ENCODE results near the gene DUSP12. TPM values are rescaled to one million over a fixed set of nuclear protein-coding genes. Genes with fewer than 3 reads are reported as not detected.

The DUSP12 gene
- total and polyA plus RNA-seq, 2 experiments from 2014 or later, result 35.4 to 47.9 TPM

- H3K4me1 ChIP-seq (ENCODE audit: insufficient read depth), result peaks cover 6% of the 10 kb centered on the region
- DNase-seq (ENCODE audit: low spot score), result no peak
- peaks cover 90% of the 10 kb centered on the region for H3K79me2 ChIP-seq
- no peaks in the 10 kb centered on the region for H3K9me3 ChIP-seq (ENCODE audit: low read depth)
- peaks cover 15% of the 10 kb centered on the region for H4K20me1 ChIP-seq (ENCODE audit: insufficient read depth, poor library complexity, severe bottlenecking)
- no peak overlapping the region for H3K4me2 ChIP-seq
- H3K4me3 ChIP-seq, result no peak overlapping the region
- 88% methylated on average over 5 of the region's 5 CpGs for WGBS (ENCODE audit: low lambda C conversion rate, missing lambda C conversion rate)
- H3K27me3 ChIP-seq, result no peaks in the 10 kb centered on the region
- no peaks in the 10 kb centered on the region for H3K36me3 ChIP-seq (replicated peaks; ENCODE audit: insufficient read depth, low read depth)
- no peak overlapping the region for H2AFZ ChIP-seq
- no peak for TF ChIP-seq CTCF (IDR thresholded peaks at IDR 0.05; ENCODE audit: poor library complexity)
- TF ChIP-seq EZH2phosphoT487 (IDR thresholded peaks at IDR 0.05; ENCODE audit: low read depth, severe bottlenecking, unreplicated experiment), result no peak
- no peak for TF ChIP-seq EZH2 (IDR thresholded peaks at IDR 0.05; ENCODE audit: borderline replicate concordance)
- no peak overlapping the region for H3K27ac ChIP-seq
- no peaks in the 10 kb centered on the region for H3K9me2 ChIP-seq (replicated peaks; ENCODE audit: insufficient read depth)
Measured at GRCh38 chr1:161771161-161771560, 21.6 kb downstream of the DUSP12 start.

GRCh38 chr1:161771973-161772372 is 22.4 kb downstream of the DUSP12 start:
- H3K27ac ChIP-seq, result no peak overlapping the region
- no peaks in the 10 kb centered on the region for H3K9me2 ChIP-seq (replicated peaks; ENCODE audit: insufficient read depth)
- TF ChIP-seq EZH2phosphoT487 (IDR thresholded peaks at IDR 0.05; ENCODE audit: low read depth, severe bottlenecking, unreplicated experiment) (no peak), CTCF (IDR thresholded peaks at IDR 0.05; ENCODE audit: poor library complexity) (no peak), EZH2 (IDR thresholded peaks at IDR 0.05; ENCODE audit: borderline replicate concordance) (no peak)
- H3K79me2 ChIP-seq, result peaks cover 92% of the 10 kb centered on the region
- H3K9me3 ChIP-seq (ENCODE audit: low read depth), result no peaks in the 10 kb centered on the region
- no peak overlapping the region for H3K4me3 ChIP-seq
- H4K20me1 ChIP-seq (ENCODE audit: insufficient read depth, poor library complexity, severe bottlenecking), result peaks cover 15% of the 10 kb centered on the region
- H3K4me1 ChIP-seq (ENCODE audit: insufficient read depth), result peaks cover 5% of the 10 kb centered on the region
- H3K27me3 ChIP-seq, result no peaks in the 10 kb centered on the region
- no peaks in the 10 kb centered on the region for H3K36me3 ChIP-seq (replicated peaks; ENCODE audit: insufficient read depth, low read depth)
- H3K4me2 ChIP-seq, result no peak overlapping the region
- no peak for DNase-seq (ENCODE audit: low spot score)
- WGBS (ENCODE audit: low lambda C conversion rate, missing lambda C conversion rate), result 86% methylated on average over 2 of the region's 2 CpGs
- no peak overlapping the region for H2AFZ ChIP-seq

- no peaks in the 10 kb centered on the region for H3K9me2 ChIP-seq (replicated peaks; ENCODE audit: insufficient read depth)
- no peak for DNase-seq (ENCODE audit: low spot score)
- no peaks in the 10 kb centered on the region for H3K9me3 ChIP-seq (ENCODE audit: low read depth)
- TF ChIP-seq EZH2phosphoT487 (IDR thresholded peaks at IDR 0.05; ENCODE audit: low read depth, severe bottlenecking, unreplicated experiment), result no peak
- no peak for TF ChIP-seq CTCF (IDR thresholded peaks at IDR 0.05; ENCODE audit: poor library complexity)
- no peak for TF ChIP-seq EZH2 (IDR thresholded peaks at IDR 0.05; ENCODE audit: borderline replicate concordance)
- H2AFZ ChIP-seq, result no peak overlapping the region
- H4K20me1 ChIP-seq (ENCODE audit: insufficient read depth, poor library complexity, severe bottlenecking), result peaks cover 15% of the 10 kb centered on the region
- no peak overlapping the region for H3K27ac ChIP-seq
- H3K4me1 ChIP-seq (ENCODE audit: insufficient read depth), result peaks cover under 1% of the 10 kb centered on the region
- H3K27me3 ChIP-seq, result no peaks in the 10 kb centered on the region
- H3K36me3 ChIP-seq (replicated peaks; ENCODE audit: insufficient read depth, low read depth), result no peaks in the 10 kb centered on the region
- no peak overlapping the region for H3K4me3 ChIP-seq
- H3K79me2 ChIP-seq, result peaks cover 91% of the 10 kb centered on the region
- H3K4me2 ChIP-seq, result no peak overlapping the region
Measured at GRCh38 chr1:161772397-161772796, 22.8 kb downstream of the DUSP12 start.

- H3K79me2 ChIP-seq, result peaks cover 88% of the 10 kb centered on the region
- WGBS (ENCODE audit: low lambda C conversion rate, missing lambda C conversion rate), result 75% methylated on average over 4 of the region's 4 CpGs
- no peaks in the 10 kb centered on the region for H3K9me2 ChIP-seq (replicated peaks; ENCODE audit: insufficient read depth)
- DNase-seq (ENCODE audit: low spot score), result no peak
- no peaks in the 10 kb centered on the region for H3K36me3 ChIP-seq (replicated peaks; ENCODE audit: insufficient read depth, low read depth)
- H3K4me3 ChIP-seq, result no peak overlapping the region
- TF ChIP-seq CTCF (IDR thresholded peaks at IDR 0.05; ENCODE audit: poor library complexity) (no peak), EZH2phosphoT487 (IDR thresholded peaks at IDR 0.05; ENCODE audit: low read depth, severe bottlenecking, unreplicated experiment) (no peak)
- no peaks in the 10 kb centered on the region for H3K27me3 ChIP-seq
- H2AFZ ChIP-seq, result no peak overlapping the region
- peaks cover 15% of the 10 kb centered on the region for H4K20me1 ChIP-seq (ENCODE audit: insufficient read depth, poor library complexity, severe bottlenecking)
- H3K9me3 ChIP-seq (ENCODE audit: low read depth), result no peaks in the 10 kb centered on the region
- H3K4me1 ChIP-seq (ENCODE audit: insufficient read depth), result no peaks in the 10 kb centered on the region
- no peak overlapping the region for H3K4me2 ChIP-seq
- no peak overlapping the region for H3K27ac ChIP-seq
Measured at GRCh38 chr1:161773791-161774190, 24.2 kb downstream of the DUSP12 start.
